ENCODE measurements around the gene LMOD1.
A peak's percentile ranks its signal among the peaks of the same experiment; 100 is the strongest.
"Not testable (repeated sequence)": the region's sequence is repeated elsewhere in the genome, so short reads cannot be mapped to it uniquely, and the experiment has no call there.

Gene LMOD1

DNA sequence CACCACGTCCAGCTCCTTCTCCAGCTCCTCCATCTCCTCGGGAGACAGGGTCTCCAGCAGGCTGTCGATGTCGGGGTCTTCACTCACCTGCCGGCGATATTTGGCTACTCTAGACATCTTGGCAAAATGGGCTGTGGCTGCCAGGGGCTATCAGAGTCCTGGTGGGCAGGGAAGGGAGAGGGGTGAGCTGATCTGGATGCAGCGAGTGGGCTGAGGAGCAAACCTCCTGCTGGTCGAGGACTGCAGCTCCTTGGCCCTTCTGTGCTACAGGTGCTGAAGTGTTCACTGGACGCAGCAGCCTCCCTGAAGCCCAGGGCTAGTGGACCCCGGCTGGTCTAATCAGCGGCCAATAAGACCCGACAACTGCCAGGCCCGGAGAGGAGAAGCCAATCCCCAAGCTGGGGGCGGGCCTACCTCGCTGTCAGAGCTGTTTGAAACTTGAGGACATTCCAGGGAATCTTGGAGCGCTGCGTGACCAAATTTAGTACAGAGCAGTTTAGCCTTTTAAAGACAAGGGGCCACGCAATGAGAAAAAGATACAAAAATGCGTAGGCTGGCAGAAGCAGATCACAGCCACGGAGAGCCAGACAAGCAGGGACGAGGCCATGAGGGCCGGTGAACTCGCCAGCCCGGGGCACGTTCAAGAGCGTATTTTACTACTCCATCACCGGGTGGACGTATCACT, at the start of gene LMOD1:
LMOD1 (minus strand) TSS at position 325 of the 685 bp plus-strand sequence; CDS start at position 117, 208 bp downstream.
- DNase-seq = peak; percentile 27 to 37

DNA sequence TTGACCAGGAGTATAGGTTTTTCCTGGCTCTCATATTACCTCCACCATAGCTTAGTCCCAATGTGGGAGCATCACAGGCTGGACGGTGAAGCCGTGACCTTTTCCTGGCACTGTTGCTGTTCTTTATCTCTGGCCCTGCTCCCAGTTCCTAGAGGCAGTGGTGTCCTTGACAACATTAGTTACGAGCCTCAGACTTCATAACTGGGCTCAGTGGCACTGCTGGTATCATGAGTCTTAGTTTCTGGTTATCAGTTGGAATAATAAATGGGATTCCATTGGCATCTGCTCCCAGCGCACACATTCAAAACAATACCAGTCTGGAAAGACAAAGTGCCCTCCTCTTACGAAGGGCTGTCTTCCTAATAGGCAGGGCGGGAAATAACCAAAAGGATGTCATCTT, 44.1 kb upstream of the LMOD1 start:
- no peak for DNase-seq

- DNase-seq = no peak
Observed at GRCh38 chr1:201989354-201990128, 43.2 kb upstream of the LMOD1 start.

GRCh38 chr1:201988601-201989000, 42.3 kb upstream of the LMOD1 start:
- DNase-seq = no peak

- DNase-seq = no peak
Observed at GRCh38 chr1:201985355-201985754, 39.0 kb upstream of the LMOD1 start.

GRCh38 chr1:201984446-201984845, 38.1 kb upstream of the LMOD1 start:
- DNase-seq = no peak

GRCh38 chr1:201983380-201983805, 37.0 kb upstream of the LMOD1 start:
- no peak for DNase-seq

DNA sequence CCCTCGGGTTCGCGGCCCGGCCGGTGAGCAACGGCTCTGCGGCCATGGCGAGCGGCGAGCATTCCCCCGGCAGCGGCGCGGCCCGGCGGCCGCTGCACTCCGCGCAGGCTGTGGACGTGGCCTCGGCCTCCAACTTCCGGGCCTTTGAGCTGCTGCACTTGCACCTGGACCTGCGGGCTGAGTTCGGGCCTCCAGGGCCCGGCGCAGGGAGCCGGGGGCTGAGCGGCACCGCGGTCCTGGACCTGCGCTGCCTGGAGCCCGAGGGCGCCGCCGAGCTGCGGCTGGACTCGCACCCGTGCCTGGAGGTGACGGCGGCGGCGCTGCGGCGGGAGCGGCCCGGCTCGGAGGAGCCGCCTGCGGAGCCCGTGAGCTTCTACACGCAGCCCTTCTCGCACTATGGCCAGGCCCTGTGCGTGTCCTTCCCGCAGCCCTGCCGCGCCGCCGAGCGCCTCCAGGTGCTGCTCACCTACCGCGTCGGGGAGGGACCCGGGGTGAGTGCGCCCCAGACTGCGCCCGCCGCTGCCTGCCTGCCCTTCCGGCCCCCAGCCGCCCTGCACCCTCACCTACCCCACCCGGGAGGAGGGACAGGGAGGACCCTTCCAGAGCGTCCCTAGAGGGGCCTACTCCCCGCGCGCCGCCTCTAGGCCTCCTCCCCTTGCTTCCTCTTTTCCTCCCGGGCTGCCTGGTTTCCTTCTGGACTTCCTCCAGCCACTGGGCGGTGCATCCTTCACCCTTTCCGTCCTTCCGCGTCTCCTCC, 36.5 kb upstream of the LMOD1 start, which contains the start of gene RNPEP:
RNPEP (plus strand) TSS at position 26 of the 757 bp plus-strand sequence; CDS start at position 45, 19 bp downstream.
- DNase-seq = peak; percentile 52 to 61

- DNase-seq = peak; percentile 26 to 48
Observed at GRCh38 chr1:201982082-201982622, 35.8 kb upstream of the LMOD1 start.

- DNase-seq = no peak
Observed at GRCh38 chr1:201970334-201971159, 24.2 kb upstream of the LMOD1 start.

DNA sequence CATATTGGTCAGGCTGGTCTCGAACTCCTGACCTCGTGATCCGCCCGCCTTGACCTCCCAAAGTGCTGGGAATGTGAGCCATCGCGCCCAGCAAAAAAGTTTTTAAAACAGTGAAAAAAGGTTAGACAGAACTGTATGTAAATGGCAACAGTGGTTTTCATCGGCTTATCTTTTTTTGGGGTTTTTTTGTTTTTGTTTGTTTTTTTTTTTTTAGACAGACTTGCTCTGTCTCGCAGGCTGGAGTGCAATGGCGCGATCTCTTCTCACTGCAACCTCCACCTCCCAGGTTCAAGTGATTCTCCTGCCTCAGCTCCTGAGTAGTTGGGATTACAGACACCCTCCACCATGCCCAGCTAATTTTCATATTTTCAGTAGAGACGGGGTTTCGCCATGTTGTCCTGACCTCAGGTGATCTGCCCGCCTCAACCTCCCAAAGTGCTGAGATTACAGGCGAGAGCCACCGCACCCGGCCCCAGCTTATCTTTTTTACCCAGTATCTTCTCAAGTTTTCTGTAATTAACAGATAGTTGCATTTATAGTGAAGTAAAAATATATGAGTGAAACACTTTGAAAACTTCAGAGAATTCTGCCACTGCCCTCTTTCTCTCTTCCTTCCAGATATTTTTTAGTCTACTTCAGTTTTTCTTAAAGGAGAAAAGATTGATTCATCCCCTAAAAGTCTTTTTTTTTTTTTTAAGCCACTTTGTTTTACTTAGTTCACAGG, 22.0 kb upstream of the LMOD1 start:
- no peak for DNase-seq

GRCh38 chr1:201966171-201966570, 19.8 kb upstream of the LMOD1 start:
- DNase-seq = no peak

DNA sequence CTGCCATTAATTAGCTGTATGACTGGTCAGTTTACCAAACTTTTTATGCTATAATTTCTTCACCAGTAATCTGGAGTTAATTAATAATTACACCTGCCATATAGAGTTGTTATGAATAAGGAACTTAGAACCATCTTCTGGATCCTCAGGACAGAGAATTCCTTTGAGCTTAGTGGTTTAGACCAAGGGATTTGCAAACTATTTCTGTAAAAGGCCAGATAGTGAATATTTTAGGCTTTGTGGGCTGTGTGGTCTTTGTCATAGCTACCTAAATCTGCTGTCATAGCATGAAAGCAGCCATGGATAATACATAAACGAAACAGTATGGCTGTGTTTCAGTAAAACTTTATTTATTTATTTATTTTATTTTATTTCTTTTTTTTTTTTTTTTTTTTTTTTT, 17.9 kb upstream of the LMOD1 start:
- no peak for DNase-seq

DNA sequence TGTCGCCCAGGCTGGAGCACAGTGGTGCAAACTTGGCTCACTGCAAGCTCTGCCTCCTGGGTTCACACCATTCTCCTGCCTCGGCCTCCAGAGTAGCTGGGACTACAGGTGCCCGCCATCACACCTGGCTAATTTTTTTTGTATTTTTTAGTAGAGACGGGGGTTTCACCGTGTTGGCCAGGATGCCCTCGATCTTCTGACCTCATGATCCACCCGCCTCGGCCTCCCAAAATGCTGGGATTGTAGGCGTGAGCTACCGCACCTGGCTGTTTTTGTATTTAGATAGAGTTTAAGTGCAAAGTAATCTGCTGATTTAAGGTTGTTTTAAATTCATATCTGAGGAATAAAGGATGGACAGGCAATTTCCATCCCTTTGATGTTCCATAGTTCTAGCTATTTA, 16.0 kb upstream of the LMOD1 start:
- DNase-seq = not testable (repeated sequence)

- DNase-seq = no peak
Observed at GRCh38 chr1:201958348-201958747, 12.0 kb upstream of the LMOD1 start.

DNA sequence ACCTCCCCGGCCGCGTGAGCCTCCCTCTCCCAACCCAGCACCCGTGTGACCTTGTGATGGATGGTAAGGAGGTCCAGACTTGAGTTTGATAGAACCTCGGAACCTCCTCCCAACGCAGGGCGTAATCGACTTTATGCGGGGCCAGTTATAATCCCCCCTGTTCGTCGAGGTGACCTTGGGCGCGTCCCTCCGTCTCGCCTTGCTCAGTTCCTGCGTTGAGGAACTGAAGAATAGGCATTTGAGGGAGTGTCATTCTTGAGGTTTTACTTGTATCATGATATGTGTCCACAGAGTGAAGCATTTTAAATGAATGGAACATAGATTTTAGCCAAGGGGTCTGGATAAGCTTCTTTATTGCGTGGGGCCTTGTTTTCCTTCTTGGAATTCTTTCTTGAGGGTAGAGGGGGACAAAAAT, 9.4 kb upstream of the LMOD1 start:
- no peak for DNase-seq

GRCh38 chr1:201955009-201955728, 8.8 kb upstream of the LMOD1 start, which contains the start of gene TIMM17A:
TSS of gene TIMM17A (plus strand) at chr1:201955503. CDS start at chr1:201955527, 24 bp downstream.
- DNase-seq = peak; percentile 94 to 95

DNA sequence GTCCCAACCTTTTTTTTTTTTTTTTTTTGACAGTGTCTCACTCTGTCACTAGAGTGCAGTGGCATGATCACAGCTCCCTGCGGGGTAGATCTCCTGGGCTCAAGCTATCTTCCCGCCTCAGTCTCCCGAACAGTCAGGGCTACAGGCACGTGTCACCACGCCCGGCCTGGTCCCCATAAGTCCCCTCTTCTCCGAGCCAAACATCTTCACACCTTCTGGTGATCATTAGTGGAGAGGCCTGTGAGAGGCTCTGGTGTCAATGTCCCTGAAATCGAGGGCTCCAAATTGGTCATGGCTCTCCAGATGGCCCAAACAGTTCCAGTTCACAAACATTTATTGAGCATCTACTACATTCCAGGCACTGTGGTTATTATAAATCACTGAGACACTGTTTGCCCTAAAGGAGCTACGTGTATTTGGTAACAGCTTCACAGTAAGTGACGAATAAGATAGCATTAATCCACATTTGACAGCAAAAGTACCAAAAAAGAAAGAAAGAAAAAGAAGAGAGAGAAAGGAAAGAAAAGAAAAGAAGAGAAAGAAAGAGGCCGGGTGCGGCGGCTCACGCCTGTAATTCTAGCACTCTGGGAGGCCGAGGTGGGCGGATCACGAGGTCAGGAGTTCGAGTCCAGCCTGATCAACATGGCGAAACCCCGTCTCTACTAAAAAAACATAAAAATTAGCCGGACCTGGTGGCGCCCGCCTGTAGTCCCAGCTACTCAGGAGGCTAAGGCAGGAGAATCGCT, 8.1 kb upstream of the LMOD1 start:
- no peak for DNase-seq

GRCh38 chr1:201949491-201949890, 3.1 kb upstream of the LMOD1 start:
- DNase-seq = no peak

DNA sequence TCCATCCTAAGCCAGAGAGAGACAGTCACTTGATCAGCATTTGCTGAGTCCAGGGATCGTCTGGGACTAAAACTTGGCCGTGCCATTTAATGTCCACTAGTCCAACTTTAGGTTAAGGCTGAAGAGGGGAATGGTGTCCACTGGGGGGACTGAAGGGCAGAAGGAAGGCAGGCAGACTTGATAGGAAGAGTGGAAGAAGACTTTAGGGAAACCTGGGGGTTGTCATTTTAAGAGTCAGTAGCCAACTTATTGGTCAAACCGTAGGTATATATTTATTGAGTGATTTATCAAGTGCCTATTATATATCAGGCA, 1.3 kb upstream of the LMOD1 start:
- no peak for DNase-seq
